Neural cell (in vitro differentiated cells): ENCODE results near the gene UGP2. TPM values are rescaled to one million over a fixed set of nuclear protein-coding genes. Genes with fewer than 3 reads are reported as not detected.

Source experiments
- H2AFZ ChIP-seq: fragments of 200-600, 300-800 bp; sonication (generic), shearing (Covaris generic); 2 replicates; pipeline ENCODE4 v1.6.0; 2014; ENCODE audit warnings: low read depth, mild to moderate bottlenecking, antibody characterized with exemption, low read length, moderate library complexity
- H3F3A ChIP-seq: fragments of 200-600 bp; shearing (Covaris generic); 2 replicates; pipeline ENCODE4 v1.6.1; 2016; ENCODE audit warnings: mild to moderate bottlenecking, moderate library complexity, mixed read lengths, antibody characterized with exemption, low read length; ENCODE audit not compliant: insufficient read depth, poor library complexity, severe bottlenecking
- H3K27ac ChIP-seq: fragments of 200-600, 300-800 bp; sonication (generic), shearing (Covaris generic); 2 replicates; pipeline ENCODE4 v1.5.1; 2014; ENCODE audit warnings: mild to moderate bottlenecking, low read length, moderate library complexity
- H3K27me3 ChIP-seq: fragments of 300-800, 200-600 bp; sonication (generic), shearing (Covaris generic); 2 replicates; pipeline ENCODE4 v1.6.0; 2014; ENCODE audit warnings: mild to moderate bottlenecking, low read depth, low read length, moderate library complexity; ENCODE audit not compliant: insufficient read depth
- H3K36me3 ChIP-seq: fragments of 300-800, 200-600 bp; sonication (generic), shearing (Covaris generic); 2 replicates; pipeline ENCODE4 v1.5.1; 2014; ENCODE audit warnings: mild to moderate bottlenecking, antibody characterized with exemption, low read length, moderate library complexity; ENCODE audit not compliant: insufficient read depth
- H3K4me2 ChIP-seq: fragments of 300-800, 200-600 bp; sonication (generic), shearing (Covaris generic); 2 replicates; pipeline ENCODE4 v1.6.0; 2014; ENCODE audit warnings: mild to moderate bottlenecking, low read length
- H3K4me3 ChIP-seq: fragments of 300-800, 200-600 bp; sonication (generic), shearing (Covaris generic); 2 replicates; pipeline ENCODE4 v1.5.1; 2014; ENCODE audit warnings: mild to moderate bottlenecking, low read length, moderate library complexity
- H3K79me2 ChIP-seq: fragments of 200-600 bp; shearing (Covaris generic); replicated peaks from 2 replicates; pipeline ENCODE4 v1.6.0; 2014; ENCODE audit warnings: mild to moderate bottlenecking, low read length, moderate library complexity; ENCODE audit not compliant: insufficient read depth
- H3K9ac ChIP-seq: fragments of 300-800, 200-600 bp; sonication (generic), shearing (Covaris generic); 2 replicates; pipeline ENCODE4 v1.6.1; 2016; ENCODE audit warnings: mild to moderate bottlenecking, low read length, mixed read lengths
- H3K9me2 ChIP-seq: fragments of 200-600 bp; shearing (Covaris generic); 2 replicates; pipeline ENCODE4 v1.6.1; 2016; ENCODE audit warnings: mild to moderate bottlenecking, low read length, mixed read lengths; ENCODE audit not compliant: insufficient read depth
- H3K9me3 ChIP-seq: fragments of 200-600, 300-800 bp; sonication (generic), shearing (Covaris generic); 2 replicates; pipeline ENCODE4 v1.6.1; 2016; ENCODE audit warnings: mild to moderate bottlenecking, mixed run types, low read length, moderate library complexity, mixed read lengths
- H4K20me1 ChIP-seq: fragments of 200-600 bp; shearing (Covaris generic); 2 replicates; pipeline ENCODE4 v1.6.1; 2016; ENCODE audit warnings: mild to moderate bottlenecking, mixed run types; ENCODE audit not compliant: insufficient read depth
- EP300 ChIP-seq: fragments of 450-650 bp; conservative IDR thresholded peaks from 2 replicates; pipeline ENCODE4 v1.6.1; 2014; ENCODE audit warnings: antibody characterized with exemption, mild to moderate bottlenecking, moderate library complexity; ENCODE audit not compliant: poor library complexity, severe bottlenecking
- EZH2 ChIP-seq: fragments of 200-600, 300-800 bp; shearing (Covaris generic), sonication (generic); IDR thresholded peaks from 2 replicates; pipeline ENCODE4 v1.6.1; 2014; ENCODE audit warnings: antibody characterized with exemption, low read length, borderline replicate concordance, mild to moderate bottlenecking; ENCODE audit not compliant: insufficient read depth, poor library complexity, severe bottlenecking
- MXI1 ChIP-seq: fragments of 450-650 bp; conservative IDR thresholded peaks from 2 replicates; pipeline ENCODE4 v1.6.1; 2014; ENCODE audit warnings: antibody characterized with exemption, mild to moderate bottlenecking; ENCODE audit not compliant: poor library complexity, severe bottlenecking
- POLR2AphosphoS5 ChIP-seq: IDR thresholded peaks from 2 replicates; pipeline ENCODE4 v1.6.1; 2012
- RAD21 ChIP-seq: fragments of 450-650 bp; conservative IDR thresholded peaks from 2 replicates; pipeline ENCODE4 v1.6.1; 2014; ENCODE audit warnings: antibody characterized with exemption, mild to moderate bottlenecking, moderate library complexity
- SMC3 ChIP-seq: fragments of 450-650 bp; conservative IDR thresholded peaks from 2 replicates; pipeline ENCODE4 v1.6.1; 2014; ENCODE audit warnings: antibody characterized with exemption, mild to moderate bottlenecking, moderate library complexity; ENCODE audit not compliant: poor library complexity
- TAF1 ChIP-seq: IDR thresholded peaks from 2 replicates; pipeline ENCODE4 v1.6.1; 2012; ENCODE audit warnings: low read depth
- polyA plus RNA-seq: library from polyadenylated mRNA; depleted of rRNA; stranded (reverse); fragments of >200 nt; gene quantifications from 2 replicates; pipeline ENCODE4 v1.2.3, GENCODE V29; 2014
- TF ChIP-seq, protein P1 (sequence below): IDR thresholded peaks from 2 replicates; pipeline ENCODE4 v1.6.1; 2012; ENCODE audit warnings: borderline replicate concordance
- TF ChIP-seq, protein P2 (sequence below): fragments of 450-650 bp; IDR thresholded peaks from 2 replicates; pipeline ENCODE4 v1.5.1; 2014; ENCODE audit warnings: antibody characterized with exemption, mild to moderate bottlenecking, moderate library complexity; ENCODE audit not compliant: poor library complexity, severe bottlenecking

The UGP2 gene
- polyA plus RNA-seq, 1 donor from 2014 or later: 55.6 TPM

DNA sequence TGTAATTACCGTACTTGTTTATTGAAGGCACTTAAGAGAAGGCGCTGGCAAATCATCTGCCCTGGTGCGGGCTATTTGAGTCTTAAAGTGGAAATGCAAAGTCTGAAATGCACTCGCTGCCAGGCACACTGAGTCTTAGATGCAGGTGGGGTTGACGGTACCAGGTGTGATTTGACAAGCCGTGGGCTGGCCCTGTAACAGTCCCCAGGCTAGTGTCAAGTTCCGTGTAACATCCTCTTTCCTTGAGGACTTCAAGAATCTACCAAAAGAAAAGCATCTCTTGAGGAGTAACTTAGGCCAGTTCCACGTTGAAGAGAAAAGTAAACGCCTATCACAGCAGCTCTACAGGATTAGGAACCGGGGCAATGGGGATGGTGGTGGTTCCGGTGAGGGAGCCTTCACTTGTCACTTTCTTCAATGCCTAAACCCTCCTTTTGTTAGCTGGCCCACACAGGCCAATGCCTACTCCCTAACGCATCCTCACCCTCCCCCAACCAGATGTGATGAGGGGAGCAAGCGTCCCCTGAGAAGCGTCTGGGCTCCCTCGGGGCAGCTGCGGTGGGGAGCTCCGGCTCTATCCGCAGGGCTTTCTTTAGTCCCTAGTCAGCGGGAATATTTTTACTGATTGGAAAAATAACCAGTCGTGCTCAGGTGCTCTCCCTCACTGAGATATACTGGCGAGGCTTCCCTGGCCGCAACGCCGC is 1.5 kb upstream of the UGP2 start:
- no peaks in the 10 kb centered on the region for H3K9me2 ChIP-seq
- H3F3A ChIP-seq: no peaks in the 10 kb centered on the region
- peak overlapping the region; percentile 38 for H3K27ac ChIP-seq
- H3K9me3 ChIP-seq: no peaks in the 10 kb centered on the region
- H3K9ac ChIP-seq: peak overlapping the region; percentile 80
- H3K79me2 ChIP-seq: peaks cover 23% of the 10 kb centered on the region
- TF ChIP-seq MXI1 (peak; percentile 52), EP300 (no peak), SMC3 (no peak), RAD21 (no peak)
- TF ChIP-seq, protein P1, sequence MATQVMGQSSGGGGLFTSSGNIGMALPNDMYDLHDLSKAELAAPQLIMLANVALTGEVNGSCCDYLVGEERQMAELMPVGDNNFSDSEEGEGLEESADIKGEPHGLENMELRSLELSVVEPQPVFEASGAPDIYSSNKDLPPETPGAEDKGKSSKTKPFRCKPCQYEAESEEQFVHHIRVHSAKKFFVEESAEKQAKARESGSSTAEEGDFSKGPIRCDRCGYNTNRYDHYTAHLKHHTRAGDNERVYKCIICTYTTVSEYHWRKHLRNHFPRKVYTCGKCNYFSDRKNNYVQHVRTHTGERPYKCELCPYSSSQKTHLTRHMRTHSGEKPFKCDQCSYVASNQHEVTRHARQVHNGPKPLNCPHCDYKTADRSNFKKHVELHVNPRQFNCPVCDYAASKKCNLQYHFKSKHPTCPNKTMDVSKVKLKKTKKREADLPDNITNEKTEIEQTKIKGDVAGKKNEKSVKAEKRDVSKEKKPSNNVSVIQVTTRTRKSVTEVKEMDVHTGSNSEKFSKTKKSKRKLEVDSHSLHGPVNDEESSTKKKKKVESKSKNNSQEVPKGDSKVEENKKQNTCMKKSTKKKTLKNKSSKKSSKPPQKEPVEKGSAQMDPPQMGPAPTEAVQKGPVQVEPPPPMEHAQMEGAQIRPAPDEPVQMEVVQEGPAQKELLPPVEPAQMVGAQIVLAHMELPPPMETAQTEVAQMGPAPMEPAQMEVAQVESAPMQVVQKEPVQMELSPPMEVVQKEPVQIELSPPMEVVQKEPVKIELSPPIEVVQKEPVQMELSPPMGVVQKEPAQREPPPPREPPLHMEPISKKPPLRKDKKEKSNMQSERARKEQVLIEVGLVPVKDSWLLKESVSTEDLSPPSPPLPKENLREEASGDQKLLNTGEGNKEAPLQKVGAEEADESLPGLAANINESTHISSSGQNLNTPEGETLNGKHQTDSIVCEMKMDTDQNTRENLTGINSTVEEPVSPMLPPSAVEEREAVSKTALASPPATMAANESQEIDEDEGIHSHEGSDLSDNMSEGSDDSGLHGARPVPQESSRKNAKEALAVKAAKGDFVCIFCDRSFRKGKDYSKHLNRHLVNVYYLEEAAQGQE: peak; percentile 72
- TF ChIP-seq, protein P2, sequence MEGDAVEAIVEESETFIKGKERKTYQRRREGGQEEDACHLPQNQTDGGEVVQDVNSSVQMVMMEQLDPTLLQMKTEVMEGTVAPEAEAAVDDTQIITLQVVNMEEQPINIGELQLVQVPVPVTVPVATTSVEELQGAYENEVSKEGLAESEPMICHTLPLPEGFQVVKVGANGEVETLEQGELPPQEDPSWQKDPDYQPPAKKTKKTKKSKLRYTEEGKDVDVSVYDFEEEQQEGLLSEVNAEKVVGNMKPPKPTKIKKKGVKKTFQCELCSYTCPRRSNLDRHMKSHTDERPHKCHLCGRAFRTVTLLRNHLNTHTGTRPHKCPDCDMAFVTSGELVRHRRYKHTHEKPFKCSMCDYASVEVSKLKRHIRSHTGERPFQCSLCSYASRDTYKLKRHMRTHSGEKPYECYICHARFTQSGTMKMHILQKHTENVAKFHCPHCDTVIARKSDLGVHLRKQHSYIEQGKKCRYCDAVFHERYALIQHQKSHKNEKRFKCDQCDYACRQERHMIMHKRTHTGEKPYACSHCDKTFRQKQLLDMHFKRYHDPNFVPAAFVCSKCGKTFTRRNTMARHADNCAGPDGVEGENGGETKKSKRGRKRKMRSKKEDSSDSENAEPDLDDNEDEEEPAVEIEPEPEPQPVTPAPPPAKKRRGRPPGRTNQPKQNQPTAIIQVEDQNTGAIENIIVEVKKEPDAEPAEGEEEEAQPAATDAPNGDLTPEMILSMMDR: peak; percentile 58
- peak overlapping the region; percentile 90 for H3K4me3 ChIP-seq
- H2AFZ ChIP-seq: peak overlapping the region; percentile 83
- H4K20me1 ChIP-seq: no peaks in the 10 kb centered on the region
- no peaks in the 10 kb centered on the region for H3K36me3 ChIP-seq
- peak overlapping the region; percentile 89 for H3K4me2 ChIP-seq
- no peaks in the 10 kb centered on the region for H3K27me3 ChIP-seq

- Histone ChIP-seq H3K9me2 (no peaks in the 10 kb centered on the region), H3K4me2 (peak overlapping the region; percentile 89), H3K9ac (peak overlapping the region; percentile 80), H3F3A (no peaks in the 10 kb centered on the region), H4K20me1 (no peaks in the 10 kb centered on the region), H3K27ac (peak overlapping the region; percentile 75), H3K27me3 (no peaks in the 10 kb centered on the region), H3K79me2 (peaks cover 26% of the 10 kb centered on the region), H3K9me3 (no peaks in the 10 kb centered on the region), H3K4me3 (peak overlapping the region; percentile 90), H2AFZ (peak overlapping the region; percentile 86), H3K36me3 (no peaks in the 10 kb centered on the region)
- TF ChIP-seq TAF1: peak; percentile 80
- peak; percentile 59 for TF ChIP-seq EP300
- TF ChIP-seq SMC3: no peak
- TF ChIP-seq RAD21: no peak
- TF ChIP-seq, protein P2: peak; percentile 6
- TF ChIP-seq POLR2AphosphoS5: peak; percentile 85
- TF ChIP-seq EZH2: no peak
- TF ChIP-seq MXI1: peak; percentile 47
- TF ChIP-seq, protein P1: no peak
Observed at GRCh38 chr2:63840785-63841253, 877 bp upstream of the UGP2 start.
